Measurements from ENCODE around the gene HAPSTR1.

HAPSTR1 gene

DNA sequence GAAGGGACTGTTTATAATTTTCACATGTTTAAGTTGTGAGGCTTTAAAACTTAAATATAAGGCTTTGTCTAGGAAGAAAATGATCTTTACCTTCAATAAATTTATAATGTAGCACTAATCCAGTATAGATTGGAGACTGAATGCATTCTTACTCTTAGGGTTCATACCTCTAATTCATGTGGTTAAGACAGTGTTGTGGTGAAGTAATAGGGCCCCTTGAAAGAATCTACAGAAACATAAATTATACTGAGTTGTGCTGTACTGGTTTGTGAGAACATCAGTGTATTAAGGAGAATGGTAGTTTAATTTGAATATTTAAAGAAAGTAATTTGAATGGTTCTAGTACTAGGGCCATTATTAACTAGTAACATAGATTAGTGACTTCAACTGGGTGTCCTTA is 13.7 kb downstream of the HAPSTR1 start:
- TF ChIP-seq, protein P1, sequence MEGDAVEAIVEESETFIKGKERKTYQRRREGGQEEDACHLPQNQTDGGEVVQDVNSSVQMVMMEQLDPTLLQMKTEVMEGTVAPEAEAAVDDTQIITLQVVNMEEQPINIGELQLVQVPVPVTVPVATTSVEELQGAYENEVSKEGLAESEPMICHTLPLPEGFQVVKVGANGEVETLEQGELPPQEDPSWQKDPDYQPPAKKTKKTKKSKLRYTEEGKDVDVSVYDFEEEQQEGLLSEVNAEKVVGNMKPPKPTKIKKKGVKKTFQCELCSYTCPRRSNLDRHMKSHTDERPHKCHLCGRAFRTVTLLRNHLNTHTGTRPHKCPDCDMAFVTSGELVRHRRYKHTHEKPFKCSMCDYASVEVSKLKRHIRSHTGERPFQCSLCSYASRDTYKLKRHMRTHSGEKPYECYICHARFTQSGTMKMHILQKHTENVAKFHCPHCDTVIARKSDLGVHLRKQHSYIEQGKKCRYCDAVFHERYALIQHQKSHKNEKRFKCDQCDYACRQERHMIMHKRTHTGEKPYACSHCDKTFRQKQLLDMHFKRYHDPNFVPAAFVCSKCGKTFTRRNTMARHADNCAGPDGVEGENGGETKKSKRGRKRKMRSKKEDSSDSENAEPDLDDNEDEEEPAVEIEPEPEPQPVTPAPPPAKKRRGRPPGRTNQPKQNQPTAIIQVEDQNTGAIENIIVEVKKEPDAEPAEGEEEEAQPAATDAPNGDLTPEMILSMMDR (IDR thresholded peaks at IDR 0.05; ENCODE audit: low read depth, low read length, missing control alignments) = no peak
- DNase-seq (ENCODE audit: low read depth) = no peak
- H3K4me3 ChIP-seq (ENCODE audit: low read depth, low read length) = no peak overlapping the region

DNA sequence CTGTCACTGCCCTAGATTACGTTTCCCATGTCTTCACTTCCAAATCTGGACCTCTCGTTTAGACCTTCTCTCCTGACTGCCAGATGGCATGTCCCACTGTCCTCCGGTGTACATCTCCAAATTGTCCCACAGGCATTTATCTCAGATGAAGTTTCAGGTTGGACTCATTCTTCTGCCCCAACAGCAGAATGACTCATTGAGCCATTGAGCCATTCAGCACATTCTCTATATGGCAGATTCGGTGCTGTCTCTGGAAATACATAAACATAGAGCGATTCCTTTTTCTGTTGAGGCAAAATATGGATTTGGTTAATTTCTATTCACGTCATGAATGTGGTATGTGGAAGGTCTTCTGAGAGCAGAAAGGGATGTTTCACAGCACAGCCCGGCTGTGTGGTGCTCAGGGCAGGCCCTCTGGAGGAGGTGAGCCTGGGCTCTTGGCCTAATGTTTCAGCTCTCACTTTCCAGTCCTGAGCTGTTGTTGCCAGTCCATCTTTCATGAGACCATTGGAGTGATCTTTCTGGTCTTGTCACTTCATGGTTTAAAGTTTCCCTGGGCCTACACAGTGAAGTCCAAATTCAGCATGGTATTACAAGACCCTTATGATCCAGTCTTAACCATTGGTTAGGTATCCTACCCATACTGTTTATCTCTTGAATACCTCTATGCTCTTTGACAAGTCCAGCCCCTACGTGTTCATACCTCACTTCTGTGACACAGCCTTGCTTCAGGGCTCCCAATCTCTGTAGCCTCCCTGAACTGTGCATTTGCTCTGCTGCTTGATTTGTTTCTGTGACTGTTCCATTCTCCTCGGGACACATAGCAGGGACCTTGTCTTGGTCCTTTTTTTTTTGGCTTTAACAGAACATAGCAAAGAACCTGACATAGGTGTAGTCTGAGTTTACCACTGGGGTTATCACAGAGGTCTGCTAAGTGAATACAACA is 15.9 kb downstream of the HAPSTR1 start:
- no peak for DNase-seq (ENCODE audit: low read depth)
- TF ChIP-seq, protein P1 (IDR thresholded peaks at IDR 0.05; ENCODE audit: low read depth, low read length, missing control alignments) = no peak
- no peak overlapping the region for H3K4me3 ChIP-seq (ENCODE audit: low read depth, low read length)

DNA sequence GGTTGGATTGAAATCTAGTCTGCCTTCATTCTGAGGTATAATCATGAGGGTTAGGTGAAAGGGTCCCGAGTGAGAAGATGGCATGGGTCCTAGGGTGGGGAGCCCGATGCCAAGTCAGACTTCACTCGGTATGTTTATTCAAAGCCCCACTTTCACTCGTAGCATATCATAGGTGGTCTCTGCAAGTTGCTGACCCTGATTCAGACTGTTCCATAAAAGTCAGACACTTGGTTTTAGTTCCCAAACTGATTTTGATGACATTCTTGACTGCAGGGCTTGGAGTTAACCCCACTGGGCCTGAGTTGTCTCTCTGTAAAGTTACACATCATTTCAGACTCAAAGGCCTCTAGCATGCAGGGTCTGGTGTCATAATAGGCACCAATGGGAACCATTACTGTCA is 17.8 kb downstream of the HAPSTR1 start:
- H3K4me3 ChIP-seq (ENCODE audit: low read depth, low read length) = no peak overlapping the region
- no peak for DNase-seq (ENCODE audit: low read depth)

DNA sequence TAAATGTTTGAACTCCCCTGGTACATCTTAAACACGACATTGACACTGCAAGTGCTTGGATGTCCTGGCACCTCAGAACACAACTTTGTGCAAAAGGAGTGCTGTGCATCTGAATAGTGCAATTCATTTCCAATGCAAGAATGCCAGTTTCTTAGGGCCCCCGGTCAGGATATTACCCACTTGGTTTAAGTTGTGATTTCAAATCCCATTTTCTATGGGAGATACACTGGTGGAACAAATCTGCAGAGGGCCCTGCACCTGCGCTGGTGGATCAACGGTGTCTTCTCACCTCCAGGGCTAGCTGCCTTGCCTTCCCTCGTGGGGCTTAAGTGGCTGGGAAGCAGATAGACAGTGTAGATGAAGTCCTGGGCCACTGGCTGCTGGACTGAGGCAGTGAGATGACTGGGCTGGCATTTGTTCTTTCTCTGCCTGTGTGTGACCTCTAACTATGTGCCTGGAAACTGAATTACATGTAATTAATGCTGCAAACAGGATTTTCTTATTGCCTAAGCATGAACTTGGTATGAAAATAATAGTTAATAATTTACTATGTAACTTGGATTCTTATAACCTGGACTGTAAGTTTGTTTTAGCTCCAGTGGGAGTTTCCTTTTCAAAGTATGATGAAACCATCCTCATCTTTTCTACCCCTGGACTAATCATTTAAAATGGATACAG is 20.9 kb downstream of the HAPSTR1 start:
- no peak overlapping the region for H3K4me3 ChIP-seq (ENCODE audit: low read depth, low read length)
- TF ChIP-seq, protein P1 (IDR thresholded peaks at IDR 0.05; ENCODE audit: low read depth, low read length, missing control alignments) = no peak
- no peak for DNase-seq (ENCODE audit: low read depth)

More for the DNA sequence above, 17.8 kb downstream of the HAPSTR1 start:
- TF ChIP-seq, protein P1 (IDR thresholded peaks at IDR 0.05; ENCODE audit: low read depth, low read length, missing control alignments) = no peak

DNA sequence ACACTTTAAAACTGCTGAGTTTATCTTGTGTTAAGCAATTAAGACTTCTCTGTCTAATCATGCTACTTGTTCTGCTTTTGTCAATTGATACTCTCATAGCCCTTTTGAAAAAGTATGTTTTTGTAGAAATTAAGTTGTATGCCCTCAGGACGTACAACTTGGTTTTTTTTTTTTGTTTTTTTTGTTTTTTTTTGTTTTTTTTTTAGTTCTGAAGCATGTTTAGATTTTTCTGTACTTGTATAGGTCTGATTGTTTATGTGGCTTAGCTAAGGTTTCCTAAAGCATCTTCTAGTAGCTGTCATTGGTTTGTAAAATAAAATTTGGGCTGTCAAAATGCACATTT is 21.4 kb downstream of the HAPSTR1 start:
- DNase-seq (ENCODE audit: low read depth) = no peak
- H3K4me3 ChIP-seq (ENCODE audit: low read depth, low read length) = no peak overlapping the region
- TF ChIP-seq, protein P1 (IDR thresholded peaks at IDR 0.05; ENCODE audit: low read depth, low read length, missing control alignments) = no peak

DNA sequence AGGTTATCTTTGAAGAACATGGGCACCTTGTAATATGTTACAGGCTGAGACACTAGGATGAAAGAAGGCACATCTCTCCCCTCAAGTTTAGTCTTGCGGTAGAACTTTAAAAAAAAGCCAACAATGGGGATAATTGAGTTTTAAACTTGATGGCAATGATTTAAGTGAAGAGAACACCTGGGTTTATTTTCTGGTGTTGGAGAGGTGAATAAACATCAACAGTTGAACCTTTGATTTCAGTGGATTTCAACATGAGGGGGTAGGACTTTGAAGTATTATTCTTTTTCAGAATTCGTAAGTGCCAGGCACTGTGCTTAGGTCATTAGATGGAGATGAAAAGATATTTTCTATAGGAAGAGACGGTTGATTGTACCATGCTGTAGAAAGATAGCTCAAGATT is 22.3 kb downstream of the HAPSTR1 start:
- TF ChIP-seq, protein P1 (IDR thresholded peaks at IDR 0.05; ENCODE audit: low read depth, low read length, missing control alignments) = no peak
- no peak for DNase-seq (ENCODE audit: low read depth)
- H3K4me3 ChIP-seq (ENCODE audit: low read depth, low read length) = no peak overlapping the region

All from GM12864 (cell line).